Measurements from ENCODE around the gene MYL10. TPM values are rescaled to one million over a fixed set of nuclear protein-coding genes. Genes with fewer than 3 reads are reported as not detected.

The MYL10 gene
- total RNA-seq, result not detected

GRCh38 chr7:101629171-101629570, at the start of gene MYL10:
Gene MYL10 (minus strand): TSS chr7:101629296. CDS start chr7:101629118, 178 bp downstream.

Other genes with a start within 250 kb of the MYL10 start
- 10 to 100 TPM; 19.6 to 28.6 TPM for gene CUX1, start 188.3 kb upstream of the MYL10 start, total RNA-seq

Measured in melanocyte of skin (primary cell).